AG08396 (cell line): ENCODE measurements around the gene KCTD14.
"Not testable (repeated sequence)": the region's sequence is repeated elsewhere in the genome, so short reads cannot be mapped to it uniquely, and the experiment has no call there.

Experiments
- DNase-seq: peaks from one replicate; pipeline ENCODE4 v3.0.0; 2012; ENCODE audit warnings: low spot score, mixed read lengths

Gene KCTD14

DNA sequence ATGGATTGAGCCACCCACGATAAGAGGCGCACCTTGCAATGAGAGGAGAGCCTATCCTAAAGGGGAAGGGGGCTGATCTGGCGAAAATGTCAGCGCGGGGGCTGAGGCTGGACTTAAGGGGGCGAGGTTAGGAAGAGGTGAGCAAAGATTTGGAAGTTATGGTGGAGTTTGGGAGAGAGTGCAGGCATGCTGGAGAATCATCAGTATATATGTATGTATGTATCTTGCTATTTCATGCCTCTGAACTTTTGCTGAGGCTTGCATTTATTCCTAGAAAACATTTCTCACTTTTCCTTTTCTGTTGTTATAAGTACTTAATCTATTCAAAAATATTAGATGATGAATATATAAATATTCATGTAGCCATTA, 23.4 kb upstream of the KCTD14 start:
- no peak for DNase-seq

DNA sequence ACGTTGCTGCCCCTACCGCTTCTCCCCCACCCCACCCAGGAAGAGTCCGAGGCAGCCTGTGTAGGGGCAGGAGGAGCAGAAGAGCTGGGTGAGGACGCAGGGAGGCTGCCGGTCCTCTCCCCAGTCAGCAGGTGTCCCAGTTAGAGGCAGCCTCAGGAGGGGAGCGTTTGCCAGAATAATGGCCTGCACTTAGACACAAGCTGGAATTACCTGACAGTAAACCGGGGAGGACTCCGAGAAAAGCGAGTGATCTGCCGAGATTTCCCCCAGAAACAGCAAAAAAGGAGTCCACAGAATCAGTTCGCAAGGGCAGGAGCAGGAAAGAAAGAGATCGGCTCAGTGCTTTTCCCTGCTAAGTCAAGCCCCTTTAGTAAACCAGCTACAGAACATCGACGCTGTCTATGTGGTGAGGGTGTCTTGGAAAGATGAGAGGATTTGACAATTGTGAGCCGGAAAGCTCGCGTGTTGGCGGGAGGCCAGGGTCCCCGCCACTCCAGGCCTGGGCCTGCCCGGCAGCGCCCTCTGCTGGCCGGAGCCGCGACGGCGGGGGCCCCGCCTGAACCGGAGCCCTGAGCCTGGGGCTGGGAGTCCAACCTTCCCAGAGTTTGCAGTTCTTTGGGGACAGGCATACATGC, 22.9 kb upstream of the KCTD14 start:
- peak; percentile 88 for DNase-seq

DNA sequence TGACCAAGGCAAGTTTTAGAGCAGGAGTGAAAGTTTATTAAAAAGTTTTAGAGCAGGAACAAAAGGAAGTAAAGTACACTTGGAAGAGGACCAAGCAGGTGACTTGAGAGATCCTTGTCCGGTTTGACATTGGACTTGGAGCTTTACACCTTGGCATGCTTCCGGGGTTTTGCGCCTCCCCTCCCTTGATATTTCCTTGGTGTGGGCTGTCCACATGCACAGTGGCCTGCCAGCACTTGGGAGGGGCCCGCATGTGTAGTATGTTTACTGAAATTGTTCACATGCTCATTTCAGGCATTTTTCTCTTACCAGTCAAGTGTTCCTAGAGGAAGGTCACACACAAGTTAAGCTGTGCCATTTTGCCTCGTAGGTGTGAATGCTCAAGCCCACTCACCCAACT, 21.6 kb upstream of the KCTD14 start:
- DNase-seq = no peak

DNA sequence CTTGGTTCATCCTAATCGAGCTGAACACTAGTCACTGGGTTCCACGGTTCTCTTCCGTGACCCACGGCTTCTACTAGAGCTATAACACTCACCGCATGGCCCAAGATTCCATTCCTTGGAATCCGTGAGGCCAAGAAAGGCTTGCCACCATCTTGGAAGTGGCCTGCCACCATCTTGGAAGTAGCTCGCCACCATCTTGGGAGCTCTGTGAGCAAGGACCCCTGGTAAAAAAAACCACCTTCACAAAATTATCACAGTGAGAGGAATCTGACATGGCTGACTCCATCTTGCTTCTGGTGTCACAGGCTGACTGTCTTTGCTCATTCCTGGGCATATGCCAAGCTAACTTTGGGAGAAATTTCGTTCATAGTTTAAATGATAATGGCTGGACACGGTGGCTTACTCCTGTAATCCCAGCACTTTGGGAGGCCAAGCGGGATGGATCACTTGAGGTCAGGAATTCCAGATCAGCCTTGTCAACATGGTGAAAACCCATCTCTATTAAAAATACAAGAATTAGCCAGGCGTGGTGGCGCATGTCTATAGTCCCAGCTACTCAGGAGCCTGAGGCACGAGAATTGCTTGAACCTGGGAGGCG, 18.9 kb upstream of the KCTD14 start:
- DNase-seq = no peak

DNA sequence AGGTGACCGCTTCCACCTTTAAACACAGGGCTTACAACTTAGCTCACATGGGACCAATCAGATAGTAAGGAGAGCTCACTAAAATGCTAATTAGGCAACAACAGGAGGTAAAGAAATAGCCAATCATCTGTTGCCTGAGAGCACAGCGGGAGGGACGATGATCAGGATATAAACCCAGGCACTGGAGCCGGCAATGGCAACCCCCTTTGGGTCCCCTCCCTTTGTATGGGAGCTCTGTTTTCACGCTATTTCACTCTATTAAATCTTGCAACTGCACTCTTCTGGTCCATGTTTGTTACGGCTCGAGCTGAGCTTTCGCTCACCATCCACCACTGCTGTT, 18.3 kb upstream of the KCTD14 start:
- DNase-seq = not testable (repeated sequence)

DNA sequence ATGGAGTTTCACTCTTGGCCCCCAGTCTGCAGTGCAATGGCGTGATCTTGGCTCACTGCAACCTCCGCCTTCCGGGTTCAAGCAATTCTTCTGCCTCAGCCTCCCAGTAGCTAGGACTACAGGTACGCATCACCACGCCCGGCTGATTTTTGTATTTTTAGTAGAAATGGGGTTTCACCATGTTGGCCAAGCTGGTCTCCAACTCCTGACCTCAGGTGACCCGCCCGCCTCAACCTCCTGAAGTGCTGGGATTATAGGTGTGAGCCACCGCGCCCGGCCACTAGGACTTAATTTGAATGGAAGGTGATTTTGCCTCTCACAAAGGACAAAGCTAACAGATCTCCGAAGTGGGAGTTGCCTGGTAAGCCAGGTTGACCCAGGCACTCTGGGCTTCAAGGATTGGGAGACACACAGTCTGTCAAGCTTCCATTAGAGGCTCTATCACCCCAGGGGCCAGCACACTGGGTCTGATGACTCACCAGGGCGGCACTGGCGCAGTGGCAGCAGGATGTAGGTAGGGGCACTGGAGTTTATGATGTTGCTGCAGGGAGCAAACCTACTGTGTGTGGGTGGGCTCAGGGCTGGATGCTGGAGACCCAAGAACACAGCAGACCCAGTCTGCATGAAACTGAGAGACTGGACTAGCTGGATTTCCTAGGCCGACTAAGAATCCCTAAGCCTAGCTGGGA, 17.8 kb upstream of the KCTD14 start:
- no peak for DNase-seq

DNA sequence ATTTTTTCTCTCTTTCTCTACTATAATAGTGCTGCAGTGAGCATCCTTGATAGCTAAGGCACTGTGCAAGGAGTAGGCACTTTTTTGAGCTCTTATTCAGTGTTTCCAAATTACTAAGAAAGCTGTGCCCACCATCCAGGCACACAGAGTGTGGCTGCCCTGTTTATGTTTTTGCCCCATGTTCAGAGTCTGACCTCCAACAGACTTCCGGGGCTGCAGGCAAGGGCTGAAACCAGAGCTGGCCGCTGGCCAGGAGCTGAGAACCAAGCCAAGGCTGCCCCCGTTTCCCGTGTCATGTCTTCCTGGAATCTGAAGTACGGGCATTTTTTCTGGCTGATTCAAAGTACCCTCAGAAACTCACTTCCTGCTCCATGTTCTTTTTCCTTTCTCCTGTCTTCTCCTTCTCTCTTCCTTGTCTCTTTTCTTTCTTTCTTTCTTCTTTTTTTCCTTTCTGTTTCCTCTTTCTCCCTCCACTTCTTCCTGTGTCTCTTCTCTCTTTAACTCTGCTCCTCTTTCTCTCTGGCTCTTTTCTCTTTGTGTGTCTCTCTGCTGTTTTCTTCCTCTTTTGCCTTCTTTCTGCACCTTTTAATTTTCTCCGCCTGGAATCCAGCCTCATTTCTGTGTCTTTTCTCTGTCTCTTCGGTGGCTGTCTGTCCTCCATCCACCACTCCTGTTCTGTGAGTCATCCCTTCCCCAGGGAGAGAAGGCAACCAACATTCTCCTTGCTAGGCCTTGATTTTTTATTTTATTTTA, 17.0 kb upstream of the KCTD14 start:
- DNase-seq = peak; percentile 81

DNA sequence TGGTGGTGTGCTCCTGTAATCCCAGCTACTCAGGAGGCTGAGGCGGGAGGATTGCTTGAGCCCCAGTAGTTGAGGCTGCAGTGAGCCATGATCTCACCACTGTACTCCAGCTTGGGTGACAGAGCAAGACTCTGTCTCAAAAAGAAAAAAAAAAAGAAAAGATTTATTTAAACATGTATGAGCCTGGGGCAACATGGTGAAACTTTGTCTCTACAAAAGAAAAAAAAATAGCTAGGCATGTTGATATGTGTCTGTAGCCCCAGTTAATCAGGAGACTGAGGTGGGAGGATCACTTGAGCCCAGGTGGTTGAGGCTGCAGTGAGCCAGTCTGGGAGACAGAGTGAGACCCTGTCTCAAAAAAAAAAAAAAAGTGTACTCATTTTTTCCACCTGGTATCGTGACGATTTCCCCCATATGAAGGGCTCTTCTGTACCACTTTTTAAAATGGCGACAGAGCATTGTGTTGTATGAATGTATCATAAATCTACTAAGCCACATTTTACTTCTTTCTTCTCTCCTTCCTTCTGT, 16.4 kb upstream of the KCTD14 start:
- DNase-seq = no peak

DNA sequence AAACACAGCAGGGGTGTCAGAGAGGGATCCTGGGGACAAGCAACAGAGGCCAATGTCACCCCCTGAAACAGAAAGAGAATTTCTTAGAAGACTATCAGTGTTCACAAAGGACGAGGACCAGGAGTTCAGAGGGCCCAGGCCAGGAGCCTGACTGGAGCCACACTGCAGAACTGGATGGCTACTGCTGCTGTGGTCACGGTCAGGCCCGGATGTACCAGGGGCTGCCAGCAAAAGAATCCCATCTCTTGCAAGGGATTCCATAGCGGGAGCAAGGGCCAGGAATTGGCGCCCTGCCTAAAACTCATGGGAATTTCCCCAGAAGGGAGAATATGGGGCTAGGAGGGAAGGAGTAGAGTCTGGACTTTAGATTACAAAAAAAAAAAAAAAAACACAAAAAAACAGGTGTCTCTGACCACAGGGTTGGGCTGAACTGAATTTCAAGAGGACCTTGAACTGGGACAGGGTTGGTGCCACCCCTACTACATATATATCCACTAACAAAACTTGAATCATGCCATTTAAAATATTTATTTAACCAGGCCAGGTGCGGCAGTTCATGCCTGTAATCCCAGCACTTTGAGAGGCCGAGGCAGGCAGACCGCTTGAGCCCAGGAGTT, 15.7 kb upstream of the KCTD14 start:
- DNase-seq = no peak

DNA sequence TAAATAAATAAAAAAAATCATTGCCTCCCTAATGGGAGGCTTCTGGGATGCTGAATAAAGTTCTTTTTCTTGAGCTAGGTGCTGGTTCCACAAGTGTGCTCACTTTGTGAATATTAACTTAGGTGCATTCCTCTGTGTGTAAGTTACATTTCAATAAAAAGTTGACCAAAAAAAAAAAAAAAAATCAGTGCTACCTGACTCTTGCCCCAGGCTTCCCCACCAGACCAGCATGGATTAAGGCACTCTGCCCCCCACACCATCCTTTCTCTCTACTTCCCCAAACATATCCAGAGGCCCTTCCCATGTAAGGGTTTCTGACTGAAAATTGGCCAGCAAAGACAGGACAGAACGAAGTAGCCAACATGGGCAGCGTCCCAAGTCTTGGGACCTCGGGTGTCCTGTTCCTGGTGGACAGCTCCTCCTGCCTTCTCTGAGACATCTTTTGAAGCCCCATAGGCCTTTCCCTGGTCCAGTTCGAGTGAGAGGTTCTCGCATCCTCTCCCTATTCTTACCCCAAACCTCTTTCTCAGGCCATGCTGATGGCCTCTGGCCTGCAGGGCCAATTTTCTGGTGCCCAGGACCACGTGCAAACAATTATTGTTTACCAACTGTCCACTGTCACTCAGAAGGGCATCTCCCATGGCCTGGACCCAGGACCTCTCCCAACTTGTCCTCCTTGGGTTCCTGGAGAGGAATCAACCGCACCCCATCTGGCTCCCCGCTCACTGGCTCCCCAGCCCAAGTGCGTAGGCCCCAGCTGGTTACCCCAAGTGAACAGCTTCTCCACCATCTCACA, 14.9 kb upstream of the KCTD14 start:
- no peak for DNase-seq

DNA sequence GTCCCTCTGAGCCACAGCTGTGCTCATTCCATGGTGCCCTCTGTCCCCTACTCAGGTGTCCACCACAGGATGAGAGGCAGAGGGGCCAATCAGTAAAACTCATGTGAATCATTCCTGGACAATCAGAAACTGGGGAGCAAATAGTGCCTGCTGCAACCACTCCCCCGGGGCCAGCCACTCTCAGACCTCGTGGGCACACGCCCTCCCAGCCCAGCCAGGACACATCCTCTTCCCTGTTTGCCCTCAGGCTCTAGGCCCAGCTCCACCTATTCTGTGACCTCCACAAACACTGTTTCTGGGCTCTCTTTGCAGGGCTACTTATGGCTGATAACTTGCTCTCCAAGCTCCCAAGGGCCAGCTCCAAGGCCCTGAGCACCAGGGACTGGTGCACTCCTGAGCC, 14.0 kb upstream of the KCTD14 start:
- no peak for DNase-seq

DNA sequence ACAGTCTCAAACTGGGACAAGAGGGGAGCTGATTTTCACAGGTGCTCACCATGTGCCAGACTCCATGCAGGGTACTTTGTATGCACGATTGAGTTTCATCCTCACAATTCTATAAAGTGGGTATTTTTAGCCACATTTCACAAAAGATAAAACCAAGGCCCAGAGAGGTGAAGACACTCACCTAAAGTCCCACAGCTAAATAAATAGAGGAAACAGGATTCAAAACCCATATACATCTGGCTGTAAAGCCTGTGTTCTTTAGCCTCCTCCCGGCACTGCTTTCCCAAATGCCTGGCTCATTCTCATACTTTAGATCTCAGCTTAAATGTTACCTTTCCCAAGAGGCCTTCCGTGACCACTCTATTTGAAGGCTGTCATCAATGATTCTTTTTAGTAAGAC, 13.2 kb upstream of the KCTD14 start:
- DNase-seq = no peak

DNA sequence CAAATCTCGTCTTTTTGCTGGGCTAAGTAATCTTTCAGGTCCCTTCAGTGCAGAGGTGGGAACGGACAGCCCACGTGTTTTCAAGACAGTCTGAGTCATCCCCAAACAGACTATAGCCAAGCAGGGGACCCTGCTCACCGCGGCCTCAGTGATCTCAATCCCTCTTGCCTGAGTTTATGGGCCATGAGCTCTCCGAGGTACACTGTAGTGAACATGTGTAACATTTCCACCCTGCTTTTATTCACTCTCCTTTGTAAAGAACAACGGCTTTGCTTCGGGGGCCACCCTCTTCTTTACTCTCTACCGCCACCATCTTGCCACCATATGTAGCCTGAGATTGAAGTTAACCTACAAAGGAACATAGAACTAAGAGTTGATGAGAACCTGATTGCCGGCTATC, 11.5 kb upstream of the KCTD14 start:
- DNase-seq = no peak

DNA sequence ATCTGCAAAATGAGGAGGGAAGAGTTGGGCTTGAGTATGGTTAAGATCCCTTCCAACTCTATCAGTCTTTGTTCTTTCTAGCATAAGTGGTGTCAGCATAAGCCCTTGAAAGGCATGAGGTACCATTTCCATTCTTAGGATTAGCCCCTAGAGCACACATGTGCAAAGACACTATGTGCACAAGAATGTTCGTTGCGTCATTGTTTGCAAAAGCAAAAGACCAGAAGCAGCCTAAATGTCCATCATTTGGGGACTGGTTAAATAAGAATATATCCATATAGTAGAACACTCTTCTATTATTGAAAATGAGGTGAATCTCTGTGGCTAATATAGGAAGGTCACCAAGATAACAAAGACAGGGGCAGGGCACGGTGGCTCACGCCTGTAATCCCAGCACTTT, 10.0 kb upstream of the KCTD14 start:
- DNase-seq = no peak

DNA sequence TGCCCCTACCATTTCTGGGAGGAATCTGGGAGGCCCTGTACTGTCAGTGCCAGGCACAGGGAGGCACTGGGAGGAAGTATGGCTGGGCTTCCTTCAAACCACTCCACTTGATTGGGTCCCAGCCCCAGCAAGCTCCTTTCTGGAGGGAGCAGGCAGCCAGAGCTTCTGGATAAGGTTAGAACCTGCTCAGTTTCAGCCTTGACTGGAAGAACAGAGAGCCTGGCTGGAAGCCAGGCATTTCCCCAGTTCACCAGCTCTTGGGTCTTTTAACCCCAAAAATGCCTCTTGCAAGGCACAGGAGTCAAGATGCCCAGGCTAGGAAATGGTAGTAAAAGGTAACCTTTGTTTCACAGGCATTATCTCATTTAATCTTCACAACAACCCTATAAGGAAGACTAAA, 9.0 kb upstream of the KCTD14 start:
- DNase-seq = no peak

DNA sequence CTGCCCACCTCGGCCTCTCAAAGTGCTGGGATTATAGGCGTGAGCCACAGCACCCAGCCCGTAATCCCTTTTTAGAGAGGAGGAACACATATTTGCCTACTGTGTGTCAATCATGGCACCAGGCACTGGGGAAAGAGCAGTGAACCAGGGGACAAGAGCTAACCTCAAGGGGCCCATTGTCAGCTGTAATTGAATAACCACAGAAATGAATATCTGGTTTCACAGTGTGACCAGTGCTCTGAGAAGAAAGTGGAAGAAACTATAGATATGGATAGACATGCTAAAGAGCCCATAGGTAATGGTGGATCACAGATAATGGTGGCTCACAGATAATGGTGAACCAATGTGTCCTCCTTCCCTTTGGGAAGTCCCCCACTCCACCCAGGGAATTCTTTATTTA, 8.6 kb upstream of the KCTD14 start:
- DNase-seq = no peak

DNA sequence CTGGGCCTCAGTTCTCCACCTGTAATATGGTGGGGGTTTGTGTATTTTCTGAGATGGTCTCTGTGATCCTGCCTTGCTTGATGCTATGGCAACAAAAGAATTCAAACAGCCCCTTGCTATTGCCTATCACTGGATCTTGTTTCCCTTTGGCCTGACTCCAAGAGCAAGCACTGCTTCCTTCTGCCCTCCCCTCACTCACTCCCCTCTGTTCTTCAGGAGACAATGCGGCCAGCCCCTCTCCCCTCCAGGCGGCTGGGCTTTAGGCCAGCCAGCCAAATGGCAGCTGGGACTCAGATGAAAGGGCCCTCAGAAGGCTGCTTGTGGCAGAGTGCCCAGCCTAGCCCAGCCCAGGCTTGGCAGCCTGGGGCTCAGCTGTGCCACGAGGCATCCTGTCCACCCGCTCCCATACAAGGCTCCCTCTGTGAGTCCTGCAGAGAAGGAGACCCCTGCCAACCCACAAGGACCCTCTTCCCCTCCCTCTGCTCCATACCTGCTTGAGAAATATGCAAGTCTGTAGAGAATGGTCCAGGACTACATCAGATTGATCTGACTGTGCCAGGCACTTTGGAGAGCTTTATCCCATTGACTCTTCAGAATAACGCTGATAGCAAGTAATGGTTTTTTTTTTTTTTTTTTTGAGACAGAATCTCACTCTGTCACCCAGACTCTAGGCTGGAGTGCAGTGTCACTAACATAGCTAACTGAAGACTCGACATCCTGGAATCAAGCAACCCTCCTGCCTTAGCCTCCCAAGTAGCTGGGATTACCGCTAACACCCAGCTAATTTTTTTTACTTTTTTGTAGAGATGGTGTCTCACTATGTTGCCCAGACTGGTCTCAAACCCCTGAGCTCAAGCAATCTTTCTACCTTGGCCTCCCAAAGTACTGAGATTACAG, 7.6 kb upstream of the KCTD14 start:
- peak; percentile 56 for DNase-seq

DNA sequence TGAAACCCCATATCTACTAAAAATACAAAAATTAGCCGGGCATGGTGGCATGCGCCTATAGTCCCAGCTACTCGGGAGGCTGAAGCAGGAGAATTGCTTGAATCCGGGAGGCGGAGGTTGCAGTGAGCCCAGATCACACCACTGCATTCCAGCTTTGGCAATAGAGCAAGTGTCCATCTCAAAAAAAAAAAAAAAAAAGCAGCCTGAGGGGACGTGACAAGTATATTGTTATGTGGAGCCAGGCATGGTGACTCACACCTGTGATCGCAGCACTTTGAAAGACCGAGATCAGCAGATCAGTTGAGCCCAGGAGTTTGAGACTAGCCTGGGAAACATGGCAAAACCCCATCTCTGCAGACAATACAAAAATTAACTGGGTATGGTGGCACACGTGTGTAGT, 5.3 kb upstream of the KCTD14 start:
- not testable (repeated sequence) for DNase-seq

DNA sequence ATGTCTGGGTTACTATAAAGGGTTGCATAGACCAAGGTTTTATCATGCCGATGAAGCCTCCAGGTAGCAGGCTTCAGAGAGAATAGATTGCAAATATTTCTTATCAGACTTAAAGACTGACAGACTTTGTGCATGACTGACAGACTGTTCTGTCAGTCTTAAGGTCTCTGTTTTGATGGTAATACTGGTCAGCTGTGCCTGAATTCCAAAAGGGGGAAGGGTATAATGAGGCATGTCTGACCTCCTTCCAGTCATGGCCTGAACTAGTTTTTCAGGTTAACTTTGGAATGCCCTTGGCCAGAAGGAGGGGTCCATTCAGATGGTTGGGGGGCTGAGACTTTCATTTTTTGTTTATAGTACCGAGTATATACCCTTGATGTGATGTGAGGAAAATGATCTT, 4.7 kb upstream of the KCTD14 start:
- no peak for DNase-seq

DNA sequence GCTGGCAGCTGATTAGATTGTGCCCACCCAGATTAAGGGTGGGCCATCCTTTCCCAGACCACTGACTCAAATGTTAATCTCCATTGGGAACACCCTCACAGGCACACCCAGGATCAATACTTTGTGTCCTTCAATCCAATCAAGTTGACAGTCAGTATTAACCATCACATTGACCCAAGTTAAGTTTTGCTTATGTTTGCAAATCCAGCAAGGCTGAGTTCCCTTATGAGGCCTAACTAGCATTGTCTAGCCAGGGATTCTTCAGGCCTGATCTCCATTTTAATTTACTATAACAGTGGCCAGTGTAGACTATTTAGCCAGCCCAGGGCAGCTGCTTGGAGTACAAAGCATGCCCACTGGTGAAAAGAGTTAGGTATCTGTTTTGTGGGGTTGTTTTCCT, 2.3 kb upstream of the KCTD14 start:
- no peak for DNase-seq

DNA sequence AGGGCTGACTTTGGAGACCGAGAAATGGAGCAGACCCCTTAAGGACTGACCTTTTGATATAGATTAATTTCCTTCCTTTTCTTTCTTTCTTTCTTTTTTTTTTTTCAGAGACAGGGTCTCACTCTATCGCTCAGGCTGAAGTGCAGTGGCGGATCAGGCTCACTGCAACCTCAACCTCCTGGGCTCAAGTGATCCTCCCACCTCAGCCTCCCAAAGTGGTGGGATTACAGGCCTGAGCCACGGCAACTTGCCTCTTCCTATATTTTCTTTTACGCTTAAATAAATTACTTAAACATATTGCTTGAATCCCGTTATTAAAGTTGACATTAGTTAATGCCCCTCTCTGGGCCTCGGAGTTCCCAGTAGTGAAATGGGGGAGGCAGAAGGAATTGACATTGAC, 350 bp upstream of the KCTD14 start:
- DNase-seq = no peak
